MV-4-11 (cell line): Measurements from ENCODE around the gene CPB1.
A peak's percentile ranks its signal among the peaks of the same experiment; 100 is the strongest.
"Not testable (repeated sequence)": the region's sequence is repeated elsewhere in the genome, so short reads cannot be mapped to it uniquely, and the experiment has no call there.

Experiments
- DNase-seq: peaks from one replicate; lab custom pipeline; 2025; lab: John Stamatoyannopoulos, UW

CPB1 gene

DNA sequence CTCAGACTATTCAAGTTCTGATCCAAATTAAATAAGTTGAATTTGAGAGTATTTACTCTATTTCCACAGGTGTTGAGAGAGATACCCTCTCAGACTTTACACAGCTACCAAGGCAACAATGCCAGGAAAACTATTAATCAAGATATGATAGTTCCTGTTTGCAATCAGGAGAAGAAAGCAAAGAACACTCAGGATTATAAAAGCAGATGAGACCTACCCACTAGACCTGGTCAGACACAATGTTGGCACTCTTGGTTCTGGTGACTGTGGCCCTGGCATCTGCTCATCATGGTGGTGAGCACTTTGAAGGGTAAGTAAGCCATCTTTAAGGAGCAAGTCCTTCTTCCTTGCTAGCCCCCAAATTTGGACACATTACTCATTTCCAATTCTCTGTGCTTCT lies at the start of gene CPB1:
TSS of gene CPB1 (plus strand) at position 227 of the 400 bp plus-strand sequence. CDS start at position 240, 13 bp downstream.
- no peak for DNase-seq

DNA sequence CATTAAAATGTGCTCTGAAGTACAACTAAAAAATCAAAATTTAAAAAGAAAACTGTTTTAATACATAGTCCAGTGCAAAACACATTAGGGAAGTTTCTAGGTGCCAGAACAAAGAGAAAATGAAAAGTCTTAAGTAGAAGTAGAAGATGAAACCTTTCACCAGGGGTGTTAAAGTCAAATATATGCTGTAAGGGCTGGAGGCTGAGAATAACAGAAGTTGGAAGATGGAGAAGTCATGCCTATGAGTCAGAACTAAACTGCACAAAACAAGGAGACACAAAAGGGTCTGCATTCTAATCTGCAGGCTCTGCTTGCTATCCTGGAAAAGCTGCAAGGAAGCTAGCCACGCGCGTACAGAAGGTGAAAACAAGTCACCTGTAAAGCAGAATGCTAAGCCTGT lies 48.7 kb upstream of the CPB1 start:
- peak; percentile 62 for DNase-seq

DNA sequence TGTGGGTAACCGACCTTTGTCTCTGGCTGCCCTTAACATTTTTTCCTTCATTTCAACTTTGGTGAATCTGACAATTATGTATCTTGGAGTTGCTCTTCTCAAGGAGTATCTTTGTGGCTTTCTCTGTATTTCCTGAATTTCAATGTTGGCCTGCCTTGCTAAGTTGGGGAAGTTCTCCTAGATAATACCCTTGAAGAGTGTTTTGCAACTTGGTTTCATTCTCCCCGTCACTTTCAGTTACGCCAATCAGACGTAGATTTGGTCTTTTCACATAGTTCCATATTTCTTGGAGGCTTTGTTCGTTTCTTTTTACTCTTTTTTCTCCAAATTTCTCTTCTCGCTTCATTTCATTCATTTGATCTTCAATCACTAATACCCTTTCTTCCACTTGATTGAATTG lies 42.6 kb upstream of the CPB1 start:
- DNase-seq = peak; percentile 78

DNA sequence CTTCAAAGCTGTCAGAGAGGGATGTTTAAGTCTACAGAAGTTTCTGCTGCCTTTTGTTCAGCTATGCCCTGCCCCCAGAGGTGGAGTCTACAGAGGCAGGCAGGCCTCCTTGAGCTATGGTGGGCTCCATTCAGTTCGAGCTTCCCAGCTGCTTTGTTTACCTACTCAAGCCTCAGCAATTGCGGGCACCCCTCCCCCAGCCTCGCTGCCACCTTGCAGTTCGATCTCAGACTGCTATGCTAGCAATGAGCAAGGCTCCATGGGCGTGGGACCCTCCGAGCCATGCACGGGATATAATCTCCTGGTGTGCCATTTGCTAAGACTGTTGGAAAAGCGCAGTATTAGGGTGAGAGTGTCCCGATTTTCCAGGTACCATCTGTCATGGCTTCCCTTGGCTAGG lies 41.5 kb upstream of the CPB1 start:
- DNase-seq = not testable (repeated sequence)

DNA sequence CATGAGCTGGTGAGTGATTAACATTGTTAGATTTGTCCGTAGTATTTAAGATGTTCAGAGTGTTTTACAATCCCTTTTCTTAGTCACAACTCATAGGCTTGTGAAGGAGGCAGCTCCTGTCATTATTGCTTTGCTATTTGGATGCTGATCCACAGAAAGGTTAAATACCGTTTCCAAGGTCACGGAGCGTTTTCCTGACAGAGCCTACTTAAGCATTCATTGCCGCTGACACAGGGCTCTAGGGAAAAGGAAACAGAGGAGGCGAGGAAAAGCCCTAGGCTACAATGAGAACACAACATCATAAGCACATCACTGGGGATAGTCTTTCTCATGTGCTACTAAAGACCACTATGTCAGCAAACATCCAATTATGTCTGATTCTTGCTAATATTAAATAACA lies 38.5 kb upstream of the CPB1 start:
- DNase-seq = no peak

DNA sequence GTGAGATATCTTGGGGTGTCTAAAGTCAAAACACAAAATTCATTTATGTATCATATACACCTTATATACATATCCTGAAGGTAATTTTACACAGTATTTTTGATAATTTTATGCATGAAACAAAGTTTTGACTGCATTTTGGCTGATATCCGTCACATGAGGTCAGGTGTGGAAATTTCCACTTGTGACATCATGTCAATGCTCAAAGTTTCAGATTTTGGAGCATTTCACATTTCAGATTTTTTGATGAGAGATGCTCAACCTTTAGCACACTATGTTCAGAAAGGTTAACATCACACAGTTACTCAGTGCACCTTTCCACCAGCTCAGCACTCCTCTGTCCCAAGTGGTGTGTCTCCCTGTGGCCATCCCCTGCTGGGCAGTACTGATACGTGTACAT lies 37.7 kb upstream of the CPB1 start:
- no peak for DNase-seq

DNA sequence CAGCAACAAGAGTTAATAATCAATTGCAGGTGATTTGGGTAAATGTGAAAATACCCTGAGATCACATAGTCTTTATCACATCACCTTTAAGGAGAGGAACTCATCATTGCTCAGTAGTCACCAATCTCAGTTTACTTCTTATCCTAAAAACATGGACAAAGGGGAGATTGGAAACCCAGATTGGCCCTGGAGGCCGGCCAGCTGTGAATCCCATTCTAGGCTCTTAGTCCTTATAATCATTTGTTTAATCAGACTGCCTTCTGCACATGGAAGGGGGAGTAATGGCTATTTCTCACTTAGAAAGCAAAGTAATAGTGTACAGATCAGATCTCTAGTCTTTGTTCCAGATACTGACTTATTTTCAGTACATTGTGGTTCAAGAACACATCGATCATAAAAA lies 37.2 kb upstream of the CPB1 start:
- no peak for DNase-seq

DNA sequence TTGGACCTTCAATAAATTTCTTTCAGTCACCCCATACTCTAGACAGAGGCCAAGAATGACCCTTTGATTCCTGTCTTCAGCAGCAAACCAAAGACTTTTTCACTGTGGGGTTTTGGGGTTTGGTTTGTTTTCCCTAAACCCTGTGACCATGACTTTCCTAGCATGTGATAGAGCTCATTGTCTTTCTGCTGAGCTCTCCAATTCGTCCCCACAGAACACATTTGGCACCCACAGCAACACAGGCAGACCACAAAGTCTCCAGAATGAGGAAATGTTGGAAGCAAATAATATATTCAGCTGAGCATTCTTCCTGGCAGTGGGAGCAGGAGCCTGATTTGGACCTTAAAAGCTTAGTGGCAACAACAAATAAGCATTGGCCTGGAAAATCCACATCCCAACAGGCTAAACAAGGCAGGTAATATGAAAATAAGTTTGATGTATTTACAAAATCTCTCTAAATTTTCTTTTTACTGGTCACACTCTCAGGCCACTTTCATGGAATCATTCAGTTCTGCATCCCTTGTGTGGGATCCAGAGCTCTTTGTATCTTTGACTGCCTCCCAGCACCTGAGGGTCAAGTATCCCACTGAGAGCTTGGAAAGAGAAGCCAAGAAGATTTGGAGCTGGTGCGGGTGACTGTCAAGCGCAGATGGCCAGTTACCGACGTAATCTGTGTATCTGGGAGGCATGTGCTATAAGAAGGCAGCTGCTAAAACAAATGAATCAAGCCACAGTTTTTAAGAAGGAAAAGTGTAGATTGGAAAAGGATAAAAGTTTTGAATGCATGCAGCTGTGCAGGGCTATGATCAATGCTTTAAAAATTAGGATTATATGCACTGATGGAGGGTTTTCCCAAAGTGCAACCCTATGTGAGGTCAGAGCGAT lies 36.5 kb upstream of the CPB1 start:
- peak; percentile 45 for DNase-seq

DNA sequence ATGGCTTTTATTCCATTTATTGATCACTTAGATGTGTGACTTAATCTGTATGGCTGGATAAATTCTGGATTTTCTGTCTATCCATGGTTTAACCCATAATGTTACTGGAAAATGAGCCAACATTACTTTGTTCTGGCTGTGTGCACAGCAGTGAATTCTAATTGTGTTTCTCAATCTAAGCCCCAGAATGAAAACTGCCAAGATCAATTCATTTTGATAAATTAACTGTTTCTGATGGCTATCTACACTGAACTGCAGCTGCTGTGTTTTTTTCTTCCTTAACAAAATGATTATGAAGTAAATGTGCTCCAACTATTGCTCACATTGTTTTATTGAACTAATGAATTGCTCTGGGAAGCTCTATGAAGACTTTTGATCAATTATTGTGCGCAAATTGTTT lies 35.7 kb upstream of the CPB1 start:
- no peak for DNase-seq

DNA sequence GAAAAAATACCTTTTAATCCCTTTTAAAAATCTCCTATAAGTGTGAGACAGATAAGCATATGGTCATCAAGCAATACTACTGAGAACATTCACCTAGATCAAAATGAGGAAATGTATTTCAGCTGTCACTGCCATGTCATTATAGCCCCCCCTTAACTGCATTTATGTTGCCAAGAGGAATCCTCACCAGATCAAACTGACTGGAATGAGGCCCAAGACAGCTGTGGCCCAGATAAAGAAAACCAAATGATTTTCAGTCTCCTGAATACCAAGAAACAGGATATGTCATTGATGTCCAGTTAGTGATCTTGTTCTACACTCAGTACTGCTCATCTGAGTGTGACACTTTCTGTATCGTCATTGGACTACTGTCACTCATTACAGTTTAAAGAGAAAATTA lies 35.1 kb upstream of the CPB1 start:
- DNase-seq = no peak

DNA sequence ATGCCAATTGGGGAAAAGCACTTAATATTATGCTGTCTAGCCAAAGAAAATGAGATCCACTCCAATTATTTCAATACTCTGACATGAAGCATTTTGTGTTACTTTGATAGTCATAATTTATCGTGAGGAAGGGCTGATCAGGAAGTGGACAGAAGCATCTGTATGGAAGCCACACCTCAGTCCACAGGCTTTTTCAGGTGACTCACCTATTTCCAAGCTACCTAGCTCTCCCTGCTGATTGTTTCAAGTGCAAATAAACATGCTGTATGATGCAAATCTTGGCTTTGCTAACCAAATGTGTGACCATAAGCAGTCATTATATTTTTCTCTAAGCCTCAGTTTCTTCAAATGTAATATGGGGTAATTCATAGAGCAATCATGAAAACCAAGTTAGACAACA lies 30.8 kb upstream of the CPB1 start:
- no peak for DNase-seq

DNA sequence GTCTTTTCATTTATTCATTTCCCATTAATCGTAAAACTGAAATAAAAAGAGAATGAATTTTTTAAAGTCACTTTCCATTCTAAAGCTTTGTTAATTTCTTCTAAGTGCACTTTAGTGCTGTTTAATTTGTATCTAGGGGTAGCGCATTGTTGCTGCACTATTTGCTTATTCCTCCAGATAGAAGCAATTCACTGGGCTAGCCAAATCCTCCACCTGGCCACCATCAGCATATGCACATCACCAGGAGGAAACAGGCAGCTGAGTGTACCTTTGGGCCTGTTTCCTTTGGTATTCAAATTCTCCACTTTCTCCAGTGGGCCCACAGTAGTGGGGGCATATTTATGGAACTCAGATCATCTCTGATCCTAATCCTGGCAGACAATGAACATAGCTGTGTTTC lies 29.8 kb upstream of the CPB1 start:
- no peak for DNase-seq

DNA sequence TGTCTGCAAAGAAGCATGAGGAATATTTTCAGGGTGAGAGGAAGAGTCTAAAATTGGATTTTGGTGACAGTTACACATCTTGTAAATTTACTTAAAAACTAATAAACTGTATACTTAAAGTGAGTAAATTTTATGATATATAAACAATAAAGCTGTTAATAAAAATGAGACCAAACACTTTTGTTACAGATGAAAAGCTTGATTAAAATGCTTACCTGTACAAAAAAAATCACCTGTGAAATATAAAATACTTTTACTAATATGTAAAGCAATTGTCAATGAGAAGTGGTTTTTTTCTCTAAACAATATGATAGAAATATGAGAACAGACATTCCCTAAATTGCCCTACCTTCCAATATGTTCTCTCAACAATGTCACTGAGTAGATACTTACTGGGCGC lies 27.2 kb upstream of the CPB1 start:
- no peak for DNase-seq

DNA sequence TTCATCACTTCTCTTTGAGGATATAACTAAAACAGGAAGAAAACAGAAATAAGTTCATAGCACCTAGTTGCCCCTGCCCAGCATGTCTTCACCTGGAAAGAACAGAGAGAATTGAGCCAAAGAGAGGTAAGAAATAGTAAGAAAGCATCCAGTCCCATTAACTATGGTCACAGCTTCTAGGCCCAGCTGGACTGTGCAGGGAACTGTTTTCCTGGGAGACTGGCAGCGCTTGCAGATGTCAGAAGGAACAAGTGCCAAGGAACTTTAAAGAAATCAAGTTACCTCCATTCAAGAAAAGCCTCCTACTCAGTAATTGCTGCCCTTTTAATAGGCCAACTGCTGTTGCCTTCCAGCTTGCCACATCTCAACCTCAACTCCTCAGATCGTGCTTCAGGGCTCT lies 17.8 kb upstream of the CPB1 start:
- DNase-seq = no peak

DNA sequence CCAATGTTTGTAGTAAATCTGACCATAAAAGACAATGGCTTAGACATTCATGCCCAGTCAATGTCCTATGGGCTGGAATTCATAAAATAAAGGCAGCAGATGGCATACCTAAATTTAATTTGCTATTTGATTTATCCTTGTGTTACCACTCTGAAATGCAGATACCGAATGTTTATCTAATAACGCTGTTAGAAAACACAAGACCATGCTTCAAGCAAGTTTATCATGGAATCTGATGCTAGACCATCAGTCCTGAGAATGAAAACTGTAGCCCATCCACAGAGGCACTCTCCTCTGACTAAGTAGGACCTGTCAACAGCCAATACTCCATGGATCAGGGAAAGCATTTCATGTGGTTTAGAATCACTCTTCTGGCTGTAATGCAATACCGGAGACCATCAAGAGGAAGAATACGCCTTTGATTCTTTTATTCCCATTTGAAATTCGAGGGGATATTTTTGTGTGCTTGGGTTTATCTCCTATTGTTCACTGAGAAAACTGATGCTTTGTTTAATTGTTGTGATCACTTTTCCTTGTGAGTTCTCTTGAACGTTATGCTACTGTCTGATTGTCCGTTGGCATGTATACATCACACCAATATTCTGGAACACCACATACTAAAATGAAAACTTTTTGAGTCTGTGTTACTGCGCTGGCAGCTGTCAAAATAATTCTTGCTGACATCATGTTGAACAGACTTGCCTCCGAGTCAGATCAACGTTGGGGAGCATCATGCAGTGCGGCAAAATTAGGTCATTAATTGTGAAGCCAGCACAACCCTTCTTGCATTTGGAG lies 12.1 kb upstream of the CPB1 start:
- DNase-seq = no peak

DNA sequence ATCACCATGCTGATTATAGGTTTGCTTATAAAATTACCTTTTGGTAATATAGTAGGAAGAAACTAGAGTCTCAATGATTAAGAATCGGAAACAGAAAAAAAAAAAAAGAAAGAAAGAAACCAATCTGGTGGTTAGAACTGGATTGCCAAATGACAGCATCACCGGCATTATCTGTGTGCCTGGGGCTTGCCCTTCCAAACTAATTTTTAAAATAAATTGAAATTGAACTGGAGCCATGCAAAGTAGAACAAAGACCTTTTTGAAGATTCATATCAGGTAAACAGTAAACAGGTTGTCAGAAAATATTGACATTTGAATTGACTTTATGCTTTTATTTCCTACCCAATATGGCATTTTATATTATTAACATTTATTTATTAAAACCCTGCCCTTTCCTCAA lies 11.2 kb upstream of the CPB1 start:
- no peak for DNase-seq

DNA sequence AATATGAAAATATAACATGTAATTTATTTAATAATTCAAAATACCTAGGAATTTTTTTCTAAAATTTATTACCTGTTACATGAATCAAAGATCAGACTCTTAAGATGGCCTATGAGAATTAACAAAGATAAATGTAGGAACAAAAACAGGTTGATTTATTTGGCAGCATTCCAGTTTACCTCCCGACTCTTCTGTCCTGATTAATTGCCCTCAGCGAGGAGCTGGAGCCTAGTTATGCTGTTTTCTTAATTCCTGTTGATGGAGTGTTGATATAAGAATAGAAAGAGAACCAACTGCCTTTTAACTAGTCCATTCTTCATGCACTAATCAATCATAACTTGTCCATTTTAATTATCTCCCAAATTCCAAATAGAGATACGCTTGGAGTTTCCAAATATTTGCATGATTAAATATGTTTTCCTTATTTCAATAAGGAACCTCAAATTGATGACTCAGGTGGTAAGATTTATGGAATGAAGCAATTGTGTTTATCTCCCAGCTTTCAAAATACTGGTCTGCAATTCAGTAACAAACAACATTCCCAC lies 10.6 kb upstream of the CPB1 start:
- DNase-seq = no peak

DNA sequence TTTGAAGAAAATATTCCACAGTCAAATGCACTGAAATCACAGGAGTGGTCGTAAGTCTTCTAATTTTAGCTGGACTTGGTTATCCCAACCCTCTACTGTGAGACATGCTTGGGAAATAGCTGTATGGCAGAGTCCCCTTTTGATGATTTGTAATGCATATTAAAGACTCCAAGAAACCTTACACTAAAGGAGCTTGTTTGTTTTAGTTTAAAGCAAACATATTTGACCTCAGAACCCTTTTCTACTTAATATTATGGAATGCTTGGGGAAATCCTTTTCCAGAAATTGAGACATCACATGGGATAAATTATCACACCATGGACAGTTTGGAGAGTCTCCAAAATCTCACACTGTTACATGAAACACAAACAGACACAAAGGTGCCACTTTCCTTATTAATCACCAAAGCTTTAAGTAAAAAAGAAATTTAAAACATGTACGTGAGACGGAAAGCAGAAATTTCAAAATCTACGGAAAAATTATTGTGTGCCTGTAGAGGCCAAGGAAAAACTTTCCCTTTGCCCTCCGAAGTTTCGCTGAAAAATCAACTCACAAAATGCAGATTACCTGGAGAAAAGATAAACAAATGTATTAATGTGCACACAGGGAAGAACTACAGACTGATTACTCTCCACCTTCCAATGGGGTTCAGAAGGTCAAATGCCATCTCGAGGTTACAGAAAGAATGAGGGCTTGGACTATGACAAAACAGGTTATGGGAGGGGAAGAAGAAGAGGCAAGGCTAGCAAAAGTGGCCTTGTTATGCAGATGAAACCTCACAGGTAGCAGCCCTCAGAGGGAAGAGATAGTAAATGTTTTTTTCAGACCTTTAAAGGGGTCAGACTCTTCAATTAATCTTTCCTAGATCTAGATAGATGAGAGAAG lies 7.0 kb upstream of the CPB1 start:
- DNase-seq = no peak

DNA sequence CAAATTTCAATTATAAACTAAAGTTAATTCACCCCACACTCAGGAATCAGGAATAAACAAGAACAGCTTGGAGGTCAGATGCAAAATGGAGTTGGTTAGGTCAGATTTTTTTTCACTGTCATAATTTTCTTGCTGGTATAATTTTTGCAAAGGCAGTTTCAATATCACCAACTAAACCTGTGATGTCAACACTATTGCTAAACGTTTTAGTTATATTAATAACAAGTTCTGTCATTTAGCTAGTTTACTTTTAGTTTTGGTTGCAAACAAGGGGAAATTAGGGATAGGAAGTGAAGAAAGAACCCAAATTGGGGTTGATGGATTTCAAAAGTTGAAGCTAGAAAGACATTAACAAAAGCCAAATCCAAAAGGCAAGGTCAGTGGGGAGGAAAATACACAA lies 4.6 kb upstream of the CPB1 start:
- DNase-seq = no peak

DNA sequence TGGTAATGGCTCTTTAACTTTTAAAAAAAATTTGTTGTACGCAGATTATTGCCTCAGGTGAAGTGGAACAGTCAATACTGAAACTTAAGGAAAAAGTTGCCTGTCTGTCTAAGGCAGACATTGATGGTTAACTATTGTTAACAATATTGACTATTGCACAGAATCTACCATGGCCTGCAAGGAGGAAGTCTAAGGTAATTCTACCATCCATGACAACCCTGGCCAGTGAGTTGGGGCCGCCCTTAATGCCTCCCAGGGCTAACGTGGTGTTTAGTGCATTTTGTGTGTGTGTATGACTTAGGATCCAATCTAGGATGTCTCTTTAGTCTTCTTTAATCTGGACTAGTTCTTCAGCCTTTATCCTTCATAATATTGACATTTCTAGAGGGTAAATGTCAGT lies 2.1 kb upstream of the CPB1 start:
- DNase-seq = no peak

DNA sequence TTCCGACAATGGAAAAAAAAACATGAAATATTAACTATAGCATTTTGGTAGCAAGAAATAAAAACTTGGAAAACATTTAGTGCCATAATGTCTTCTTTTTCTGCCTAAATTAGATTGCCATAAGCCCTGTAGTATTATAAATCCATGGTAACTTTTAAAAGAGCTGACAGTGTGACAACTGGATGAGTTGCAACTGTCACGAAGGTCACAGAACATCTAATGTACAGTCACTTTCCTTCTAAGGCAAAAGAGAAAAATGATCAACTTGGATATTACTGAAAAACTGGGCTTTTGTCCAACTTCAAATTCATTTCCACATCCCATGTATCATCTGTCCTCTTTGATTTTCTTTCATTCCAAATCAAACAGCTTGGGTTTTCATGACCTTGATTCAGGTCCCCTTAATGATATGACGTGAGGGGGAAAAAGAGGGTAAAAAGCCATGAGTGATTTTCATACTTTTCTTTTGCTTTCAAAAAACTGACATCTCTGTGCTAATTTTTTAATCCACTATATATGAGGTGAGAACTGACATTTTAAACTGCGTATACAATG lies 602 bp downstream of the CPB1 start:
- no peak for DNase-seq

DNA sequence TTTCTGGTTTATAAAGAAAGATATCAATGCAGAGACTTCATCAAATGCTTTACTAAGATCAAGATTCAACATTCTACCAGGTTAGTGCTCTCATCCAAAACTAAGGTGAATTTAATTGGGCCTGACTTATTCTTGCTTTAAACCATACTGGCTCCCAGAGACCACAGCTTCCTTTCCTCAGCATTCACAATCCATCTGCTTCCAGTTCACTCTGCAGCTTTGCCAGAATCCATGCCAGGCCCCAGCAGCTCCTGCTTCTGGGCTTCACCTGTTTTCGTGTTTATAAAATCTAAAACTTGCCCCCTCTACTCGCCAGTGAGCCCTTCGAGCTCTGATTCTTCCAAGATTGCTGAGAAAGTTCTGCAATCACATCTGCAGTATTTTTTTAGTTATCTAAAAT lies 2.3 kb downstream of the CPB1 start:
- DNase-seq = no peak
